ENCODE measurements around the gene PRICKLE1. TPM values are rescaled to one million over a fixed set of nuclear protein-coding genes. Genes with fewer than 3 reads are reported as not detected.
A peak's percentile ranks its signal among the peaks of the same experiment; 100 is the strongest.

Gene PRICKLE1
- total RNA-seq, 1 donor from 2014 or later, result 30.6 TPM

- no peaks in the 10 kb centered on the region for H3K27me3 Mint-ChIP-seq (ENCODE audit: unreplicated experiment)
- H3K4me3 Mint-ChIP-seq (ENCODE audit: unreplicated experiment), result no peak overlapping the region
- peaks cover 4% of the 10 kb centered on the region for H3K4me1 Mint-ChIP-seq (ENCODE audit: unreplicated experiment)
- no peak overlapping the region for H3K27ac Mint-ChIP-seq (ENCODE audit: unreplicated experiment)
- no peak for TF ChIP-seq CTCF (IDR thresholded peaks at IDR 0.05)
- H3K9me3 Mint-ChIP-seq (ENCODE audit: unreplicated experiment), result peaks cover 14% of the 10 kb centered on the region
- H3K36me3 Mint-ChIP-seq (ENCODE audit: unreplicated experiment), result peaks cover 42% of the 10 kb centered on the region
- DNase-seq (ENCODE audit: extremely low spot score, unreplicated experiment), result no peak
These were observed 148.9 kb downstream of the PRICKLE1 start for GRCh38 chr12:42440608-42441007.

GRCh38 chr12:42432517-42433140 is 156.9 kb downstream of the PRICKLE1 start:
- TF ChIP-seq CTCF (IDR thresholded peaks at IDR 0.05), result no peak
- Mint-ChIP-seq H3K36me3 (ENCODE audit: unreplicated experiment) (peaks cover 33% of the 10 kb centered on the region), H3K9me3 (ENCODE audit: unreplicated experiment) (peaks cover 6% of the 10 kb centered on the region), H3K27ac (ENCODE audit: unreplicated experiment) (no peak overlapping the region), H3K27me3 (ENCODE audit: unreplicated experiment) (no peaks in the 10 kb centered on the region), H3K4me1 (ENCODE audit: unreplicated experiment) (peaks cover under 1% of the 10 kb centered on the region), H3K4me3 (ENCODE audit: unreplicated experiment) (no peak overlapping the region)
- DNase-seq (ENCODE audit: extremely low spot score, unreplicated experiment), result no peak

- no peak for TF ChIP-seq CTCF (IDR thresholded peaks at IDR 0.05)
- peaks cover 8% of the 10 kb centered on the region for H3K9me3 Mint-ChIP-seq (ENCODE audit: unreplicated experiment)
- H3K36me3 Mint-ChIP-seq (ENCODE audit: unreplicated experiment), result peaks cover 35% of the 10 kb centered on the region
- DNase-seq (ENCODE audit: extremely low spot score, unreplicated experiment), result no peak
- peaks cover 25% of the 10 kb centered on the region for H3K4me1 Mint-ChIP-seq (ENCODE audit: unreplicated experiment)
- H3K27ac Mint-ChIP-seq (ENCODE audit: unreplicated experiment), result no peak overlapping the region
- H3K27me3 Mint-ChIP-seq (ENCODE audit: unreplicated experiment), result no peaks in the 10 kb centered on the region
- no peak overlapping the region for H3K4me3 Mint-ChIP-seq (ENCODE audit: unreplicated experiment)
These were observed 160.7 kb downstream of the PRICKLE1 start for GRCh38 chr12:42428850-42429249.

- H3K27me3 Mint-ChIP-seq (ENCODE audit: unreplicated experiment), result no peaks in the 10 kb centered on the region
- TF ChIP-seq CTCF (IDR thresholded peaks at IDR 0.05), result no peak
- DNase-seq (ENCODE audit: extremely low spot score, unreplicated experiment), result no peak
- H3K4me3 Mint-ChIP-seq (ENCODE audit: unreplicated experiment), result no peak overlapping the region
- H3K4me1 Mint-ChIP-seq (ENCODE audit: unreplicated experiment), result peaks cover 40% of the 10 kb centered on the region
- peaks cover 8% of the 10 kb centered on the region for H3K9me3 Mint-ChIP-seq (ENCODE audit: unreplicated experiment)
- H3K36me3 Mint-ChIP-seq (ENCODE audit: unreplicated experiment), result peaks cover 21% of the 10 kb centered on the region
- H3K27ac Mint-ChIP-seq (ENCODE audit: unreplicated experiment), result peak overlapping the region; percentile 76
These were observed 162.8 kb downstream of the PRICKLE1 start for GRCh38 chr12:42426746-42427145.

GRCh38 chr12:42422785-42423184 is 166.8 kb downstream of the PRICKLE1 start:
- Mint-ChIP-seq H3K4me1 (ENCODE audit: unreplicated experiment) (peaks cover 53% of the 10 kb centered on the region), H3K27me3 (ENCODE audit: unreplicated experiment) (no peaks in the 10 kb centered on the region), H3K27ac (ENCODE audit: unreplicated experiment) (peak overlapping the region; percentile 86), H3K9me3 (ENCODE audit: unreplicated experiment) (peaks cover 3% of the 10 kb centered on the region), H3K4me3 (ENCODE audit: unreplicated experiment) (no peak overlapping the region), H3K36me3 (ENCODE audit: unreplicated experiment) (peaks cover 12% of the 10 kb centered on the region)
- TF ChIP-seq CTCF (IDR thresholded peaks at IDR 0.05), result no peak
- DNase-seq (ENCODE audit: extremely low spot score, unreplicated experiment), result no peak
